Endothelial cell of umbilical vein (primary cell): ENCODE measurements around the gene CCNH. TPM values are rescaled to one million over a fixed set of nuclear protein-coding genes. Genes with fewer than 3 reads are reported as not detected.

Source experiments
- BruUV-seq: library from RNA; stranded (reverse); fragments of 400-500 nt; replicated peaks from 2 replicates; lab custom pipeline; 2021; lab: Mats Ljungman, UMichigan
- CTCF ChIA-PET: fragments of 300-600, 350-600 bp; sonication (Branson Sonifier 250); formaldehyde crosslinking; loops from one replicate; lab custom pipeline; 2021; ENCODE audit warnings: antibody characterized with exemption, inconsistent platforms; lab: Charles Lee
- POLR2A ChIA-PET: fragments of 300-600, 350-600 bp; sonication (Branson Sonifier 250); formaldehyde crosslinking; loops from one replicate; lab custom pipeline; 2021; ENCODE audit warnings: antibody characterized with exemption, inconsistent platforms; lab: Charles Lee
- DNase-seq: peaks from one replicate; pipeline ENCODE4 v3.0.0-alpha.2; 2011; ENCODE audit warnings: low read depth, low spot score
- FAIRE-seq: peaks from 2 replicates; lab custom pipeline; 2011; peaks lifted over from hg19 to GRCh38; lab: Jason Lieb, UNC
- H2AFZ ChIP-seq: 2 replicates; pipeline ENCODE4 v1.6.0; 2012; ENCODE audit warnings: low read depth, low read length, control low read depth, inconsistent platforms
- H3K27ac ChIP-seq: 2 replicates; pipeline ENCODE4 v1.5.1; 2011; ENCODE audit warnings: low read depth, mild to moderate bottlenecking, control low read depth, low read length, moderate library complexity; ENCODE audit not compliant: insufficient read depth
- H3K27me3 ChIP-seq, 2 experiments: 2 replicates each; pipeline versions ENCODE4 v1.6.0 to v1.6.1; 2011; ENCODE audit warnings: low read length in 2 of 2, mixed read lengths in 1 of 2; ENCODE audit not compliant: control insufficient read depth in 2 of 2, insufficient read depth in 2 of 2
- H3K36me3 ChIP-seq, 2 experiments: 2 replicates in 1 of 2; 3 replicates in 1 of 2; pipeline ENCODE4 v1.5.1; 2011; ENCODE audit warnings: low read length in 2 of 2, mild to moderate bottlenecking in 1 of 2, moderate library complexity in 1 of 2; ENCODE audit not compliant: control insufficient read depth in 2 of 2, insufficient read depth in 2 of 2; ENCODE audit errors: extremely low read depth in 1 of 2
- H3K4me1 ChIP-seq: 3 replicates; pipeline ENCODE4 v1.5.1; 2011; ENCODE audit warnings: mild to moderate bottlenecking, low read length; ENCODE audit not compliant: control insufficient read depth, insufficient read depth; ENCODE audit errors: extremely low read depth
- H3K4me2 ChIP-seq: 2 replicates; pipeline ENCODE4 v1.6.1; 2011; ENCODE audit warnings: low read length, control low read depth, mixed read lengths; ENCODE audit not compliant: insufficient read depth
- H3K4me3 ChIP-seq, 3 experiments: fragments of 200-600 bp in 1 of 3; sonication (generic), shearing (Covaris generic) in 1 of 3; replicated peaks in 1 of 3; 2 replicates each; pipeline ENCODE4 v1.5.1; 2011 to 2016; ENCODE audit warnings: control low read depth in 3 of 3, low read length in 3 of 3, mild to moderate bottlenecking in 2 of 3, inconsistent platforms in 1 of 3, low read depth in 1 of 3, moderate library complexity in 1 of 3; ENCODE audit not compliant: insufficient read depth in 1 of 3
- H3K79me2 ChIP-seq: 2 replicates; pipeline ENCODE4 v1.6.0; 2012; ENCODE audit warnings: low read length, inconsistent platforms; ENCODE audit not compliant: control insufficient read depth, insufficient read depth
- H3K9ac ChIP-seq: replicated peaks from 2 replicates; pipeline ENCODE3; 2011; ENCODE audit warnings: low read length, control low read depth; ENCODE audit not compliant: insufficient read depth; ENCODE audit errors: extremely low read depth
- H3K9me1 ChIP-seq: replicated peaks from 3 replicates; pipeline ENCODE4 v1.6.0; 2011; ENCODE audit warnings: mild to moderate bottlenecking, low read length; ENCODE audit not compliant: control insufficient read depth, insufficient read depth; ENCODE audit errors: extremely low read depth
- H3K9me3 ChIP-seq: replicated peaks from 2 replicates; pipeline ENCODE4 v1.5.1; 2012; ENCODE audit warnings: low read length, inconsistent platforms; ENCODE audit not compliant: control insufficient read depth, insufficient read depth
- H4K20me1 ChIP-seq: replicated peaks from 2 replicates; pipeline ENCODE3; 2011; ENCODE audit warnings: mild to moderate bottlenecking, low read length; ENCODE audit not compliant: control insufficient read depth, insufficient read depth; ENCODE audit errors: extremely low read depth
- CTCF ChIP-seq, 2 donors: IDR thresholded peaks; 1 replicate in 1 of 2; 2 replicates in 1 of 2; pipeline ENCODE4 v1.5.1; 2011; ENCODE audit warnings: low read length in 2 of 2, mild to moderate bottlenecking in 2 of 2, moderate library complexity in 2 of 2, control low read depth in 1 of 2, inconsistent platforms in 1 of 2, low read depth in 1 of 2; ENCODE audit not compliant: insufficient read depth in 1 of 2; ENCODE audit errors: extremely low read depth in 1 of 2
- EZH2 ChIP-seq: IDR thresholded peaks from 2 replicates; pipeline ENCODE4 v1.6.1; 2012; ENCODE audit warnings: borderline replicate concordance, low read depth, mild to moderate bottlenecking, moderate library complexity, low read length, inconsistent platforms; ENCODE audit not compliant: severe bottlenecking
- FOS ChIP-seq: IDR thresholded peaks from 2 replicates; pipeline ENCODE4 v1.6.1; 2011; ENCODE audit warnings: mild to moderate bottlenecking, low read length, moderate library complexity, borderline replicate concordance; ENCODE audit not compliant: insufficient read depth
- GATA2 ChIP-seq: IDR thresholded peaks from 2 replicates; pipeline ENCODE4 v1.7.0; 2011; ENCODE audit warnings: low read depth, mild to moderate bottlenecking, moderate library complexity, mixed read lengths, low read length; ENCODE audit not compliant: insufficient read length, insufficient read depth
- JUN ChIP-seq: IDR thresholded peaks from 2 replicates; pipeline ENCODE4 v1.6.1; 2011; ENCODE audit warnings: borderline replicate concordance, low read depth; ENCODE audit not compliant: insufficient read length, insufficient read depth
- MAX ChIP-seq: IDR thresholded peaks from 2 replicates; pipeline ENCODE4 v1.6.1; 2011; ENCODE audit not compliant: insufficient read depth, insufficient read length
- MYC ChIP-seq: IDR thresholded peaks from one replicate; pipeline ENCODE4 v1.6.1; 2011; ENCODE audit warnings: mild to moderate bottlenecking, low read depth, low read length
- POLR2A ChIP-seq: IDR thresholded peaks from 2 replicates; pipeline ENCODE4 v1.6.1; 2012; ENCODE audit warnings: low read depth, mild to moderate bottlenecking, control low read depth, low read length
- POLR2AphosphoS5 ChIP-seq: IDR thresholded peaks from 2 replicates; pipeline ENCODE4 v1.6.1; 2012; ENCODE audit warnings: low read depth, mild to moderate bottlenecking, control low read depth, low read length, moderate library complexity; ENCODE audit not compliant: insufficient read depth
- dilution Hi-C: fragments of 300-500 bp; cut with MboI; formaldehyde crosslinking; loops from one replicate; pipeline ENCODE4 v1.15.0; 2019; ENCODE audit warnings: low sequenced_read_pairs; ENCODE audit not compliant: extremely low pct_ligation_motif_present
- intact Hi-C: fragments of 100-400 bp; cut with micrococcal nuclease; formaldehyde crosslinking; loops from one replicate; pipeline ENCODE4 v1.10.0; 2022
- polyA plus RNA-seq, 4 experiments: library from polyadenylated mRNA; depleted of rRNA in 3 of 4; stranded (reverse) in 3 of 4; unstranded in 1 of 4; fragments of >200 nt; gene quantifications; 2 replicates each; pipeline versions ENCODE4 v1.2.1 to v1.2.3, GENCODE V29; 2011 to 2012; ENCODE audit warnings: missing spikeins in 1 of 4
- total RNA-seq: library from RNA; stranded (reverse); gene quantifications from 2 replicates; pipeline ENCODE4 v1.2.3, GENCODE V29; 2021

The CCNH gene
- total and polyA plus RNA-seq, 2 donors (not counting 3 experiments of a cell fraction or from before 2014, with no cell fraction given): 47.9 to 50.6 TPM

- no peak for FAIRE-seq
- POLR2A ChIA-PET: no interaction called here
Observed at GRCh38 chr5:87399720-87400119, 13.0 kb downstream of the CCNH start.

GRCh38 chr5:87398981-87399614 lies 13.6 kb downstream of the CCNH start:
- Histone ChIP-seq H3K36me3 (peaks cover 11 to 43% of the 10 kb centered on the region in 2 experiments), H3K79me2 (peaks cover 26% of the 10 kb centered on the region), H3K4me3 (no peak overlapping the region), H3K9ac (no peak overlapping the region), H2AFZ (no peak overlapping the region), H3K27ac (no peak overlapping the region), H3K9me1 (no peaks in the 10 kb centered on the region), H3K9me3 (no peaks in the 10 kb centered on the region), H3K4me2 (no peak overlapping the region), H4K20me1 (no peaks in the 10 kb centered on the region), H3K27me3 (no peaks in the 10 kb centered on the region), H3K4me1 (peaks cover 23% of the 10 kb centered on the region)
- BruUV-seq: no TSS peak
- intact Hi-C loops (no loop called here), dilution Hi-C loops (no loop called here)
- CTCF ChIA-PET: interaction anchor here (1.0 to 5.8 kb wide), 14 partner anchors 10 to 518 kb away, joined by 3 to 134 read pairs (median 6); partner anchors contain the start of gene CCNH
- TF ChIP-seq CTCF (IDR thresholded peaks at IDR 0.05; ENCODE audit: extremely low read depth in 1 of 2, insufficient read depth in 1 of 2, low read depth in 1 of 2, low read length in 2 of 2): no peak
- TF ChIP-seq GATA2: no peak
- no peak for TF ChIP-seq MAX
- no peak for TF ChIP-seq FOS
- TF ChIP-seq JUN: no peak
- TF ChIP-seq MYC: no peak
- TF ChIP-seq EZH2: no peak
- TF ChIP-seq POLR2A: no peak
- no peak for TF ChIP-seq POLR2AphosphoS5
- POLR2A ChIA-PET: no interaction called here
- FAIRE-seq (no peak), DNase-seq (no peak)

More at GRCh38 chr5:87399720-87400119, 13.0 kb downstream of the CCNH start:
- CTCF ChIA-PET: interaction anchor here (0.6 to 5.8 kb wide), 35 partner anchors 8 to 1291 kb away, joined by 3 to 134 read pairs (median 5); partner anchors contain the start of genes CCNH and RASA1
- Histone ChIP-seq H4K20me1 (no peaks in the 10 kb centered on the region), H3K9ac (no peak overlapping the region), H3K4me3 (no peak overlapping the region), H3K4me2 (no peak overlapping the region), H3K27me3 (no peaks in the 10 kb centered on the region), H3K4me1 (peaks cover 17% of the 10 kb centered on the region), H3K36me3 (peaks cover 11 to 44% of the 10 kb centered on the region in 2 experiments), H3K79me2 (peaks cover 29% of the 10 kb centered on the region), H3K27ac (no peak overlapping the region), H2AFZ (no peak overlapping the region), H3K9me3 (no peaks in the 10 kb centered on the region), H3K9me1 (peaks cover 2% of the 10 kb centered on the region)
- BruUV-seq: no TSS peak
- DNase-seq: no peak
- dilution Hi-C loops: no loop called here
- intact Hi-C loops: loop anchor here (1.0 to 5.0 kb wide), 5 partner anchors 205 to 432 kb away; no protein-coding TSS in a partner anchor
- no peak for TF ChIP-seq JUN
